Activated T-helper 9 cell treated with anti-CD3 and anti-CD28 coated beads, Interleukin-2, amount 50 U/mL, for 16 hours (primary cell): ENCODE results near the gene CCDC185.

Source experiments
- DNase-seq: peaks from one replicate; pipeline ENCODE4 v3.0.0-alpha.2; 2020; ENCODE audit warnings: low read depth

Gene CCDC185

DNA sequence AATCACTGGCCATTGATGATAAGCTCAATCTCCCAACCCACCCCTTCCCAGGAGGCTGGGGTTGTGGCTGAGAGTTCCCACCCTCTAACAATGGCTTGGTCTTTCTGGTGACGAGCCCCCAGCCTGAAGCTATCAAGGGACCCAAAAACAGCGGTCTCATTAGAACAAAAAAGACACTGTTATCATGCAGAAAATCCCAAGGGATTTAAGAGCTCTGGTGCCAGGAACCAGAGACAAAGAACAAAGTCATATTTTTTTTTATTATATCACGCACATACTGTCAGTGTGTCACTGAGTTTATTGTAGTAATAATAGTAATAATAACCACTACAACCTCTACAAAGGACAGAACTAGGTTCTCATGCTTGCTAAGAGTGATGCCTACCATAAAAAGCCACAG, 43.9 kb downstream of the CCDC185 start:
- DNase-seq = no peak

- no peak for DNase-seq
Measured at GRCh38 chr1:223443397-223443796, 50.2 kb downstream of the CCDC185 start.

- DNase-seq = no peak
Measured at GRCh38 chr1:223444411-223444810, 51.2 kb downstream of the CCDC185 start.
